Right lobe of liver (tissue), 4 donors: ENCODE measurements around the gene PRLHR.

ENCODE experiments used
- CTCF ChIP-seq, 4 donors: fragments of 200-600 bp in 3 of 4; fragments of 450-650 bp in 1 of 4; IDR thresholded peaks; one replicate each; pipeline versions ENCODE4 v1.5.1 to v1.8.0; 2016 to 2022; ENCODE audit warnings: antibody characterized with exemption in 4 of 4, mild to moderate bottlenecking in 2 of 4
- POLR2A ChIP-seq: fragments of 450-650 bp; IDR thresholded peaks from one replicate; pipeline ENCODE4 v1.6.1; 2017; ENCODE audit warnings: antibody characterized with exemption, mild to moderate bottlenecking
- donor health status: DM: no; HTN: no; CAD: no.
- donor health status: DM: no; HTN: no; CAD: no.
- donor health status: DM: no; HTN: yes; CAD: no.

GRCh38 chr10:118582511-118582910 is 12.9 kb downstream of the PRLHR start:
- TF ChIP-seq CTCF (IDR thresholded peaks at IDR 0.05) = no peak
- TF ChIP-seq POLR2A = no peak
